Dendritic cell treated with granulocyte-macrophage colony-stimulating factor and Interleukin-4, amounts not matched to agents 40 ng/mL and 50 ng/mL, for 4 days (primary cell): Measurements from ENCODE around the gene IGLON5.

ENCODE experiments used
- H3K27ac Mint-ChIP-seq: one replicate; pipeline ENCODE4 v1.8.0; 2022; ENCODE audit warnings: mild to moderate bottlenecking, mixed read lengths
- H3K27me3 Mint-ChIP-seq: one replicate; pipeline ENCODE4 v1.8.0; 2022; ENCODE audit warnings: mild to moderate bottlenecking, mixed read lengths
- H3K36me3 Mint-ChIP-seq: one replicate; pipeline ENCODE4 v1.8.0; 2022; ENCODE audit warnings: low read depth, mixed read lengths
- H3K4me1 Mint-ChIP-seq: one replicate; pipeline ENCODE4 v1.8.0; 2022; ENCODE audit warnings: low read depth, mixed read lengths
- H3K4me3 Mint-ChIP-seq: one replicate; pipeline ENCODE4 v1.8.0; 2022; ENCODE audit warnings: mild to moderate bottlenecking, moderate library complexity, mixed read lengths
- H3K9me3 Mint-ChIP-seq: one replicate; pipeline ENCODE4 v1.8.0; 2022; ENCODE audit warnings: mixed read lengths
- intact Hi-C: fragments of 100-400 bp; cut with micrococcal nuclease; formaldehyde crosslinking; loops from one replicate; pipeline ENCODE4 v1.15.0; 2022

IGLON5 gene

DNA sequence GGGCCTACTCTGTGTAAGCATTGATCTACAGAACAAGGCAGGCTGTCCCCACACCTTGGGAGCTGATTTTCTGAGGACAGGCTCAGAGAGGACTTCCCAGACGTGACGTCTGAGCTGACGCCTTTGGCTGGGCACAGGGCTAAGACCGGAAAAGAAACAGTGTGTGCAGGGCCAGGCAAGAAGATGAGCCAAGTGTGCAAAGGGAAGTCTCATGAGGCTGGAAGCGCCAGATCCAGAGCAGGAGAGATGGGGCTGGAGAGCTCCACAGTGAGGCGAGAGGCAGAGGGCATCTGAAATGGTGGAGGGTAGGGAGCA lies 12.7 kb downstream of the IGLON5 start:
- Mint-ChIP-seq H3K36me3 (no peaks in the 10 kb centered on the region), H3K27me3 (peaks cover 66% of the 10 kb centered on the region), H3K27ac (no peak overlapping the region), H3K4me3 (no peak overlapping the region), H3K9me3 (no peaks in the 10 kb centered on the region), H3K4me1 (peaks cover 22% of the 10 kb centered on the region)
- intact Hi-C loops: no loop called here

GRCh38 chr19:51325161-51325976 lies 13.9 kb downstream of the IGLON5 start:
- H3K27me3 Mint-ChIP-seq: peaks cover 71% of the 10 kb centered on the region

GRCh38 chr19:51326216-51327065 lies 15.0 kb downstream of the IGLON5 start:
- intact Hi-C loops: no loop called here
- Mint-ChIP-seq H3K36me3 (no peaks in the 10 kb centered on the region), H3K9me3 (no peaks in the 10 kb centered on the region), H3K4me3 (no peak overlapping the region), H3K4me1 (peaks cover 22% of the 10 kb centered on the region), H3K27ac (no peak overlapping the region), H3K27me3 (peaks cover 70% of the 10 kb centered on the region)

More at GRCh38 chr19:51325161-51325976, 13.9 kb downstream of the IGLON5 start:
- Mint-ChIP-seq H3K4me1 (peaks cover 22% of the 10 kb centered on the region), H3K9me3 (no peaks in the 10 kb centered on the region), H3K36me3 (no peaks in the 10 kb centered on the region), H3K27ac (no peak overlapping the region), H3K4me3 (no peak overlapping the region)
- intact Hi-C loops: no loop called here

GRCh38 chr19:51327066-51328001 lies 15.9 kb downstream of the IGLON5 start:
- Mint-ChIP-seq H3K27ac (no peak overlapping the region), H3K27me3 (peaks cover 65% of the 10 kb centered on the region), H3K36me3 (no peaks in the 10 kb centered on the region), H3K4me1 (peaks cover 22% of the 10 kb centered on the region), H3K9me3 (no peaks in the 10 kb centered on the region), H3K4me3 (peak overlapping the region; percentile 66)
- intact Hi-C loops: no loop called here

GRCh38 chr19:51329411-51329810 lies 18.0 kb downstream of the IGLON5 start:
- intact Hi-C loops: no loop called here
- peaks cover 22% of the 10 kb centered on the region for H3K4me1 Mint-ChIP-seq
- peaks cover 6% of the 10 kb centered on the region for H3K9me3 Mint-ChIP-seq
- H3K4me3 Mint-ChIP-seq: no peak overlapping the region
- no peaks in the 10 kb centered on the region for H3K36me3 Mint-ChIP-seq
- H3K27ac Mint-ChIP-seq: no peak overlapping the region
- peaks cover 44% of the 10 kb centered on the region for H3K27me3 Mint-ChIP-seq

GRCh38 chr19:51330366-51330765 lies 18.9 kb downstream of the IGLON5 start:
- Mint-ChIP-seq H3K4me3 (no peak overlapping the region), H3K4me1 (peaks cover 29% of the 10 kb centered on the region), H3K27me3 (peaks cover 40% of the 10 kb centered on the region), H3K36me3 (no peaks in the 10 kb centered on the region), H3K27ac (no peak overlapping the region), H3K9me3 (peaks cover 6% of the 10 kb centered on the region)
- intact Hi-C loops: no loop called here

DNA sequence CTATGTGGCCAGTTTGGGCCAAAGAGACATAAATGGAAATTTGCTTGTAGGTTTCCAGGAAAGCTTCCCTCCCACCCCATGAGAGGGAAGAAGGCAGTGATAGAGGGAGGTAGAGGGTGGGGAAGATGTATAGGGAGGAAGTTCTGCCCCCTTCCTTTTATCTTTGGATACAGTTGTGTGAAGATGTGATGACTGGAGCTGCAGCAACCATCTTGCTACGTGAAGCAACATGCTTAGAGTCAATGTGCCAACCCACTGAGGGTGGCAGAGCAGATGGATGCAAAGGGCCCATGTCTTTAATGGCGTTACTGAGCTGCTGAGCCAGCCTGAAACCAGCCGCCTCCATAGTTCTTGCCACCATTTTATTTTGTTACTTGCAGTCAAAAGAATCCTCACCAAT lies 19.7 kb downstream of the IGLON5 start:
- no peak overlapping the region for H3K27ac Mint-ChIP-seq
- H3K36me3 Mint-ChIP-seq: no peaks in the 10 kb centered on the region
- H3K4me1 Mint-ChIP-seq: peaks cover 24% of the 10 kb centered on the region
- intact Hi-C loops: no loop called here
- no peak overlapping the region for H3K4me3 Mint-ChIP-seq
- peaks cover 32% of the 10 kb centered on the region for H3K27me3 Mint-ChIP-seq
- H3K9me3 Mint-ChIP-seq: peaks cover 6% of the 10 kb centered on the region

DNA sequence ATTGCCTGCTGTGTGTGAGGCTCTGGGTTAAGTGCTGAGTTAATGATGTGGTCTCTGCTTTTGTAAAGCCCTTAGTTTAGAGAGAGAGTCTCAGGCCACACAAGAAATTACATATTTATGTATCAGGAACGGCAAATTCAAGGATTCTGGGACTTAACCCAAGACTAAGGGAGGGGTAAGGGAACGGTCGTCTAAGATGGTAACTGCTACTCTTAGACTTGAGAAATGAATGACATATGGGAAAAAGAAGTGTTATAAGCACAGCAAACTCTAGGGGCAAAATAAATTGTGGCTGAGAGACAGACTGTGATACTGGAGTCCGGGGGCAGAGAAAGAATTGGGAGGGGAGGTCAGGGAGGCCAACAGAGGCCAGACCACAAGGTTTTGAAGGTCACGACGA lies 20.3 kb downstream of the IGLON5 start:
- H3K4me1 Mint-ChIP-seq: peaks cover 22% of the 10 kb centered on the region
- H3K27ac Mint-ChIP-seq: no peak overlapping the region
- peaks cover 6% of the 10 kb centered on the region for H3K9me3 Mint-ChIP-seq
- peaks cover 29% of the 10 kb centered on the region for H3K27me3 Mint-ChIP-seq
- no peak overlapping the region for H3K4me3 Mint-ChIP-seq
- no peaks in the 10 kb centered on the region for H3K36me3 Mint-ChIP-seq
- intact Hi-C loops: no loop called here

DNA sequence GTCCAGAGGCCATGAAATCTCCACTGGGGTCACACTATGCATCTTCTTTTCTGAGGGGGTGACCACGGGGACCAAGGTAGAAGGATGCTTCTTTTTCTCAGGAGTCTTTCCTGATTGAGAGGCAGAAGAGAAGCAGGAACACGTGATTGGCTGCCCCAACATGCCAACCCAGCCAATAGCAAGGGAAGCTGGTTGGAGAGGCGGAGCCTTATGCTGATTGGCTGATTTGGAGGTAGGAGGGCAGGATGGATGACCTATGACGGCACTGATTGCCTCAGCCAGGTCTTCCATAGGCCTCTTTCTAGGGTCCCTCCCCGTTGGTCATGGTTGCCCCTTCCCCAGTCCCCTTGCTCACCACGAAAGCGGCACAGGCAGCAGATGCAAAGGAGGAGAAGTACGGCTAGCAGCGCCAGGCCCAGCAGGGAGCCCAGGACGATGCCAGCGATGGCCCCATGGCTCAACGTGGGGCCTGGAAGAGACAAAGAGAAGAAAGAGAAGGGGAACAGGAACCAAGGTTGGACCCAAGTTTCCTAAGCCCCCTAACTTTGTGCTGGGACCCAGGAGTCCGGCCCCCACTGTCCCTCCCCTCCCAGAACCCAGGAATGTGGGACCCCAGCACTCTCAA lies 22.5 kb downstream of the IGLON5 start:
- peaks cover 6% of the 10 kb centered on the region for H3K9me3 Mint-ChIP-seq
- no peak overlapping the region for H3K27ac Mint-ChIP-seq
- no peaks in the 10 kb centered on the region for H3K36me3 Mint-ChIP-seq
- H3K27me3 Mint-ChIP-seq: peaks cover 13% of the 10 kb centered on the region
- H3K4me1 Mint-ChIP-seq: peaks cover 10% of the 10 kb centered on the region
- no peak overlapping the region for H3K4me3 Mint-ChIP-seq
- intact Hi-C loops: no loop called here

DNA sequence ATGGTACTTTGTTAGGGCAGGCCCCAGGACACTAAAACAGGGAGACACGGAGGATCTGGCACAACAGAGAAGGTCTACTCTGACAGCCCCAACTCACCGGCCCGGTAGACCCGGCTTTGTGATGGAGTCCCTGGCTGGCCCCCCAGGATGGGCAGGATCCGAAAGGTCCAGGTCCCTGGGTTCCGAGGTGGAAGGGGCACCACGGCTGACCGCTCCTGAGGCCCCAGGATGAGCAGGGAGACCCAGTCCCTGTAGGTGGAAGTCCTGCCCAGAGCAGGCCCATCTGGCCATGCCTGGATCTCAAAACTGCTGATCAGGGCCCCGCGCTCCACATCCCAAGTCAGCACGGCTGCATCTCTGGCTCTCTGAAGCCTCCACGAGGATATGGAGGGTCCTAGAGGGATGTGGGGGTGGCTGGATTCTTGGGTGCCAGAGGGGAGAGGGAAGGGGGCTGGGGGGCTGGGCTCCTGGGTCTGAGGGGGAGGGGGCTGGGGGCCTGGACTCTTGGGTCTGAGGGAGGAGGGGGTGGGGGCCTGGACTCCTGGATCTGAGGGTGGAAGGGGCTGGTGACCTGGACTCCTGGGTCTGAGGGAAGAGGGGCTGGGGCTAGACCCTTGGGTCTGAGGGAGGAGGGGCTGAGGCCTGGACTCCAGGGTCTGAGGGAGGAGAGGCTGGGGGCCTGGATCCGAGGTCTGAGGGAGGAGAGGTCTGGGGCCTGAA lies 25.9 kb downstream of the IGLON5 start:
- Mint-ChIP-seq H3K27me3 (peaks cover 21% of the 10 kb centered on the region), H3K9me3 (peaks cover 6% of the 10 kb centered on the region), H3K4me1 (peaks cover 31% of the 10 kb centered on the region), H3K27ac (no peak overlapping the region), H3K36me3 (no peaks in the 10 kb centered on the region), H3K4me3 (no peak overlapping the region)
- intact Hi-C loops: loop anchor here (5.0 kb wide), 1 partner anchor 100 kb away; no protein-coding TSS in a partner anchor

- H3K9me3 Mint-ChIP-seq: peaks cover 6% of the 10 kb centered on the region
- H3K36me3 Mint-ChIP-seq: no peaks in the 10 kb centered on the region
- peaks cover 28% of the 10 kb centered on the region for H3K27me3 Mint-ChIP-seq
- no peak overlapping the region for H3K27ac Mint-ChIP-seq
- intact Hi-C loops: loop anchor here (2.0 to 5.0 kb wide), 2 partner anchors 57 to 99 kb away; no protein-coding TSS in a partner anchor
- peaks cover 38% of the 10 kb centered on the region for H3K4me1 Mint-ChIP-seq
- H3K4me3 Mint-ChIP-seq: no peak overlapping the region
Observed at GRCh38 chr19:51337861-51338562, 26.6 kb downstream of the IGLON5 start.

GRCh38 chr19:51338563-51339312 lies 27.3 kb downstream of the IGLON5 start:
- Mint-ChIP-seq H3K4me3 (peak overlapping the region; percentile 89), H3K36me3 (no peaks in the 10 kb centered on the region), H3K4me1 (peaks cover 38% of the 10 kb centered on the region), H3K27me3 (peaks cover 29% of the 10 kb centered on the region), H3K9me3 (peaks cover 4% of the 10 kb centered on the region), H3K27ac (peak overlapping the region; percentile 88)
- intact Hi-C loops: loop anchor here (1.0 to 5.0 kb wide), 3 partner anchors 29 to 99 kb away; no protein-coding TSS in a partner anchor
